Femur (tissue), 1 donor: ENCODE results near the gene SLC40A1.

Experiments
- DNase-seq: peaks from one replicate; pipeline ENCODE4 v3.0.0-alpha.2; 2017

SLC40A1 gene

GRCh38 chr2:189561371-189562038 is 19.1 kb downstream of the SLC40A1 start:
- DNase-seq: no peak

GRCh38 chr2:189560273-189560586 is 20.4 kb downstream of the SLC40A1 start:
- DNase-seq: no peak

- DNase-seq: peak; percentile 66
These were observed 20.9 kb downstream of the SLC40A1 start for GRCh38 chr2:189559579-189560272.

GRCh38 chr2:189558516-189559272 is 21.9 kb downstream of the SLC40A1 start:
- DNase-seq: no peak

GRCh38 chr2:189557373-189557772 is 23.2 kb downstream of the SLC40A1 start:
- no peak for DNase-seq

- DNase-seq: no peak
These were observed 24.1 kb downstream of the SLC40A1 start for GRCh38 chr2:189556526-189556925.

GRCh38 chr2:189555232-189555631 is 25.4 kb downstream of the SLC40A1 start:
- no peak for DNase-seq

GRCh38 chr2:189553504-189554088 is 27.0 kb downstream of the SLC40A1 start:
- no peak for DNase-seq

GRCh38 chr2:189552991-189553404 is 27.6 kb downstream of the SLC40A1 start:
- DNase-seq: no peak

GRCh38 chr2:189552334-189552990 is 28.1 kb downstream of the SLC40A1 start:
- DNase-seq: no peak

- DNase-seq: no peak
These were observed 28.8 kb downstream of the SLC40A1 start for GRCh38 chr2:189551808-189552207.

- DNase-seq: peak; percentile 89
These were observed 31.1 kb downstream of the SLC40A1 start for GRCh38 chr2:189549449-189549832.

- peak; percentile 30 for DNase-seq
These were observed 31.7 kb downstream of the SLC40A1 start for GRCh38 chr2:189548666-189549448.

GRCh38 chr2:189545418-189545817 is 35.2 kb downstream of the SLC40A1 start:
- peak; percentile 80 for DNase-seq

GRCh38 chr2:189544318-189545042 is 36.1 kb downstream of the SLC40A1 start:
- DNase-seq: peak; percentile 56

- no peak for DNase-seq
These were observed 37.2 kb downstream of the SLC40A1 start for GRCh38 chr2:189543367-189543766.

- no peak for DNase-seq
These were observed 38.3 kb downstream of the SLC40A1 start for GRCh38 chr2:189542145-189542882.

- DNase-seq: no peak
These were observed 39.0 kb downstream of the SLC40A1 start for GRCh38 chr2:189541591-189541990.

GRCh38 chr2:189540551-189540950 is 40.0 kb downstream of the SLC40A1 start:
- DNase-seq: no peak

GRCh38 chr2:189538402-189538801 is 42.2 kb downstream of the SLC40A1 start:
- no peak for DNase-seq

- DNase-seq: no peak
These were observed 43.8 kb downstream of the SLC40A1 start for GRCh38 chr2:189536830-189537229.
